ENCODE results near the gene RASA1.
A peak's percentile ranks its signal among the peaks of the same experiment; 100 is the strongest.

RASA1 gene

DNA sequence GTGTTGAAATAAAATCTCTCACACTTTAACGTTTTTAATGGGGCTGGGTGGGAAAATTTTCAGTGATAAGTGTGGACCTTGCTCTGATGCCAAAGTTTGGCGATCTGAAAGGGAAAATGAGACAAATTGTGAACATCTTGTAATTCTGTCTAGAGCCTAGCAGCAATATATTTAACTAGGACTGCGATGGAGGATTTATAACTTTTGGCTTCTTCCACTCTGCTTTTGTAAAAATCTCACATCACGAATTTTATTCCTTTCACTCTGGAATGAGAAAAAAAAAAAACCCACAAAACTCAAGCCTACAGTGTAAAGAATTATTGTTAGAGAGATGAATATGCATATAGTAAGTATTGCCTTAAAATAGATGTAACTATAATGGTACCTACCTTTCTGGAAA is 125.1 kb downstream of the RASA1 start:
- H3K27ac ChIP-seq, result no peak overlapping the region
- TF ChIP-seq, protein P1, sequence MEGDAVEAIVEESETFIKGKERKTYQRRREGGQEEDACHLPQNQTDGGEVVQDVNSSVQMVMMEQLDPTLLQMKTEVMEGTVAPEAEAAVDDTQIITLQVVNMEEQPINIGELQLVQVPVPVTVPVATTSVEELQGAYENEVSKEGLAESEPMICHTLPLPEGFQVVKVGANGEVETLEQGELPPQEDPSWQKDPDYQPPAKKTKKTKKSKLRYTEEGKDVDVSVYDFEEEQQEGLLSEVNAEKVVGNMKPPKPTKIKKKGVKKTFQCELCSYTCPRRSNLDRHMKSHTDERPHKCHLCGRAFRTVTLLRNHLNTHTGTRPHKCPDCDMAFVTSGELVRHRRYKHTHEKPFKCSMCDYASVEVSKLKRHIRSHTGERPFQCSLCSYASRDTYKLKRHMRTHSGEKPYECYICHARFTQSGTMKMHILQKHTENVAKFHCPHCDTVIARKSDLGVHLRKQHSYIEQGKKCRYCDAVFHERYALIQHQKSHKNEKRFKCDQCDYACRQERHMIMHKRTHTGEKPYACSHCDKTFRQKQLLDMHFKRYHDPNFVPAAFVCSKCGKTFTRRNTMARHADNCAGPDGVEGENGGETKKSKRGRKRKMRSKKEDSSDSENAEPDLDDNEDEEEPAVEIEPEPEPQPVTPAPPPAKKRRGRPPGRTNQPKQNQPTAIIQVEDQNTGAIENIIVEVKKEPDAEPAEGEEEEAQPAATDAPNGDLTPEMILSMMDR (conservative IDR thresholded peaks at IDR 0.05), result no peak
- no peak for TF ChIP-seq ZFX (IDR thresholded peaks at IDR 0.05)

DNA sequence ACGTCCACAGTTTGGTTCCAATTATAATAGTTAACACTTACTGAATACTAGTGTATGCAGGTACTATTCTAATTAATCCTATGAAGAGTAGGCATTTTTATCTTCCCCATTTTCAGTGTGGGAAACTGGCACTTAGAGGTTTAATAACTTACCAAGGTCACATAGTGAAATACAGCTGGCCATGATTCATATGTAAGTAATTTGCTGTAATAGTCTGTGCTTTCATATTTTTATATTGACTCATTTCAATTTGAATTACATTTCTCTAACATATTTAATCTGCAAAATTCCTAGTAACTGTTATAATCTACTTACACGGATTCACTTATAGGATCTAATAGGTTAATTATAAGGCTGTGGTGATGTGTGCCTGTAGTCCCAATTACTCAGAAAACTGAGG is 125.6 kb downstream of the RASA1 start:
- no peak overlapping the region for H3K27ac ChIP-seq
- TF ChIP-seq, protein P1 (conservative IDR thresholded peaks at IDR 0.05), result no peak
- TF ChIP-seq ZFX (IDR thresholded peaks at IDR 0.05), result no peak

DNA sequence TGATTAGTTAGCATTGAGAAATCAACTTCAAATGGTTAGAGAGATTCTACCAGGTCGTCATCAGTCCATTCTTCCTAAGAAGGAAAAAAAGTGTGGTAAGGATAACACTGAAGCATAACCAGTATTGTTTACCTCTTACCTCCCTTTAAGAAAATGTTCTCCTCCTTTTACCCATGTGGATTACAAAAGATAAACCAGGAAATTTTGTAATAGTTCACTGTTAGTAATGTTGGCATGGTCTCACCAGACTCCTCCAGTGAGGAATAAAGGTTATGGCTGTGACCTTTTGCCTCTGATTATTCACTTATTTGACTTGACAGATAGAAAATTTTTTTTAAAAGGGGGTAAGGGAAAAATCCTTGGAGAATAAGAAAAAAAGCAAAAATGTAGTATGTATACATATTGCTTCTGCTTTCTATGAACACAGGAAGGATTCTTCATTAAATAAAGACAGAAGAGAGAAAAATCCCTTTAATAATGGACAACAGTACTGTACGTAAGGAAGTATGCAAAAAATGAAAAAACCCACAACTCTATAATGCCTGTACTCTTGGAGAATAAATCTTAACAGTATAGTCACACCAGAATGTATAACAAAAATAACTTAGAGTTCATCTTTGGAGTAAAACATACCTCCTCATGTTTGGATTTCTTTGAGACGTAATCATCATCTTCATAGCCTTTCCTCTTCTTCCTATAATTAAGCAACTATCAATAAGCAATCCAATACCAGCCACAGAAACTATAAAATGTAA is 126.9 kb downstream of the RASA1 start:
- H3K27ac ChIP-seq, result no peak overlapping the region
- TF ChIP-seq, protein P1 (conservative IDR thresholded peaks at IDR 0.05), result no peak
- no peak for TF ChIP-seq ZFX (IDR thresholded peaks at IDR 0.05)

DNA sequence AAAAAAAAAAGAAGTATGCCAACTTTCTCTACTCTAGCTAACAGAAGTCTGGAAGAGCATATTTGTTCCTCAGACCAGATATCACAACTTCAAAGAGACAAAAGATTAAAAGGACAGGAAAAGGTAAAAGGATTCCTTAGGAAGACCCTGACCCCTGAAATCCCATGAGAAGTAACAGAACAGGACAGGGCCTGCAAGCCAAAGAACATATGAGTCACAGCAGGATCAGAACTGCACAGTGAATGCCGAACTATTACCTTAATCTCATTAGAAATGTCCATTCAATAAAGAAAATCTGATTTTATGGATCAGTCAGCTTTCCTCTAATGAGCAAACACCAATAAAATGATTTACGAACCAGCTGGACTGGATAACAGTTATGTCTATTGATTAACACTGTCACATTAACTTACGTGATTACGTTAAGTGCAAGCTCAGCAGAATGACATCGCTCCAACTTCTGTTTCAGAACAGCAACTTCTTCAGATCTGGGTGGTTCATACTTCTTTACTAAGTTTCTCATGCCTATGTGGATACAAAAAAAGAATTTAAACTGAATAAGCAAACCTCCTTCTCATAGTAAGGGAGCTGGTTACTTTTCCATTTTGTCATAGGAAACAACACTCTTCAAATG is 131.4 kb downstream of the RASA1 start:
- TF ChIP-seq, protein P1 (conservative IDR thresholded peaks at IDR 0.05), result no peak
- TF ChIP-seq ZFX (IDR thresholded peaks at IDR 0.05), result no peak
- no peak overlapping the region for H3K27ac ChIP-seq

DNA sequence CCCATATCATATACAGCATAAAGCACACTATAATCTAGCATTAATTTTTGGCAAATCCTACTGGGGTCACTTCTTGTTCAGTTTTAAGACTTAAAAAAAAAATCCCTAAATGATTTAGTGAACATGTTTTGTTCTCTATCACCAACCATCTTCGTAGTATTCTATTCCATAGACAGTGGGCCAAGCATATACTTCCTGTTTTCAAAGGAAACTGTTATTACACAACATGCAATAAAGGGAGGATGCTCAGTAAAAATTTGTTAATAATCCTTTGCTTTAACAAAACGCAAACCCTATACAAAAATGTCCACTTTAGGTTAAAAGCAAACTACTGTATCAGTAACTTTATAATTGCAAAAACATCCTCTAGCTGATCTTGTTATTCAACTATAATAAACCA is 132.0 kb downstream of the RASA1 start:
- H3K27ac ChIP-seq, result no peak overlapping the region

DNA sequence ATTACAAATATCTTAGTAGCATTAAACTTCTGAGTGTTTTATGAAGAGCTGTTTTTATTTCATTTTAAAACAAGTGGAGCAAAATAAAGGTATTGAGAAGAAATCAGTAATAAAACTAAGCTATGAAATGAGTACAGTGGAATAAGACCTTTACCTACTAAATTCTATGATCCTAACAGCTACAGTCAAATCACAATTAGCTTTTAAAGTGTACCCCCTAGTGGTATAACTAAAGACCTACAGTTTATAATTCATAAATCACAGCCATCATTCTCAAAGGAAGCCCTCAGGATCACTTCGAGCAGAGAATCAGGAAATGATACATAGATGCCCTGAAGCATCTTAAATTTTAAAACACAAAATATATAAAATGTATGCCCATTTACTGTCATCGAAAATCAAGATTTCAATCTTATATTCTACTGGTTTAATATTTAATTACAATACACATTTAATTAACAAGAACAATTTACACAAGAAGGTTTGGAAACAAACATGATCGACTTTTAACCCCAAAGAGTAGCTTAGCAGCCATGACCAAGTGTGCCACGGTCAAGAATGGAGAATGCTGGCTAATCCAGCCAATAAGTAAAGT is 132.7 kb downstream of the RASA1 start:
- no peak overlapping the region for H3K27ac ChIP-seq
- TF ChIP-seq ZFX (IDR thresholded peaks at IDR 0.05), result no peak
- TF ChIP-seq, protein P1 (conservative IDR thresholded peaks at IDR 0.05), result peak; percentile 85

More for the DNA sequence above, 132.0 kb downstream of the RASA1 start:
- TF ChIP-seq, protein P1 (conservative IDR thresholded peaks at IDR 0.05), result no peak
- no peak for TF ChIP-seq ZFX (IDR thresholded peaks at IDR 0.05)

DNA sequence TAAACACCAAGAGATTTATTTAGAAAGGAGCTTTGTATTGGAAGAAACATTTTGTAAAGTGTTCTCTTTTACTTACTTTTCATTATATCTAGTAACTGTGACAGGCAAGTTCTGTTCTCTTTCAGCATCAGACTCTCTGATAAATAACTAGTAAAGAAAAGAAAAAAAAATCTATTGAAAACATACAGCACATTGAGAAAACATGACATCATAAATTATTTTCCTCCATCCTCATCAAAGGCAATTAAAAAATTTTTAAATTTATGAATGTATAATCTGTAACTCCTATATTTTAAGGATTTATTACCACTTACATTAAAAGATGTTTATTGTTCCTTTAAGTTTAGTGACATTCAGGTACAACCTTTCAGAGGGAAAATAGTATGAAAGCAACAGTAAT is 133.9 kb downstream of the RASA1 start:
- no peak overlapping the region for H3K27ac ChIP-seq
- TF ChIP-seq, protein P1 (conservative IDR thresholded peaks at IDR 0.05), result no peak
- TF ChIP-seq ZFX (IDR thresholded peaks at IDR 0.05), result no peak

Measured in C4-2B (cell line).